NCI-H1417 treated with DMSO at 0.1 percent for 48 hours (cell line): Measurements from ENCODE around the gene SLC5A12.

ENCODE experiments used
- DNase-seq: peaks from one replicate; lab custom pipeline; 2025; lab: John Stamatoyannopoulos, UW

SLC5A12 gene

GRCh38 chr11:26719289-26719973, 2.4 kb downstream of the SLC5A12 start:
- DNase-seq, result no peak

DNA sequence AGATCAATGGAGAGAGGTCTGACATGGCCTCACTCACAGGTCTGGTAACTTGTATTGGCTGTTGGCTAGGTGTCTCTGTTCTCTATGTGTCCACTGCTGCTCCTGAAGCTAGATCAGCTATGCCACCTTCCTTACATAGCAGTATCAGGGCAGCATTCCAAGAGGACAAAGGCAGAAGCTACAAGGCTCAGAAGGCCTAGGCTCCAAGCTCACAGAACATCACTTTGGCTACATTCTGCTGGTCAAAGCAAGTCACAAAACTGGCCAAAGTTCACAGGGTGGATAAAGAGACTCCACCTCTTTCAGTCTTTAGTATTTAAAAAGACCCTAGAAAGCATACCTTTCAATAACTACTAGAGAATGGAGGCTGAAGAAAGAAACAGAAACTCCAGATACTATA, 4.1 kb downstream of the SLC5A12 start:
- no peak for DNase-seq

DNA sequence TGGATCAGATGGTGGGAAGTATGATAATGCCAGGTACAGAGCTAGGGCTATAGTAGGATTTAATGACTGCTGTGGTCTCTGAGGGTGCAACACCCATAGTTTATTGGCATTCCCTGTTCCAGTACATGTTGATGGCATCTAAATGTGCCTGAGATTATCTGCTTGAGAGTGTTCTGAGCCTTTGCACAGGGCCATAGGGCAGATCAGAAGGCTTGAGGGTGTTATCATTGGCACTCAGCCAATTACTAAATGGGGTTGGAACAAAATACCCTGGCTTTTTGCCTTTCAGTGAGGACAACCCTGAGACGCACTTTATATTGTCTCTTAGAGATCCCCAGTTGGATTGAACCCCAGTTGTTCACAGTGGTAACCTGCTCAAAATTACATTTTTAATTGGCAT, 6.7 kb downstream of the SLC5A12 start:
- DNase-seq, result no peak

- DNase-seq, result no peak
These were observed 9.4 kb downstream of the SLC5A12 start for GRCh38 chr11:26712497-26712896.

DNA sequence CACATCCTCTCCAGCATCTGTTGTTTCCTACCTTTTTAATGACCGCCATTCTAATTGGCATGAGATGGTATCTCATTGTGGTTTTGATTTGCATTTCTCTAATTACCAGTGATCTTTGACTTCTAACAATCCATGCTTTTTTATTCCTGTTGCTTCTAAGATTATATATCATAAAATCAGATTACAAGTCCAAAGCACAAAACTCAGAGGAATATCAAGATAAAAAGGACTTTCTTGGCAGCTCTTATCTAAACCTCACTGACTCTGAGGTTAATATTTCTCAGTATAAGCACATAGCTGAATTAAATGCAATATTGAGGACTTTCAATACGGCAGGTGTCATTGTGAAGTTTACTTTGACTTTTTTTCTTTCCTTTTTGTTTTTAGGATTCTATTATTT, 11.4 kb downstream of the SLC5A12 start:
- no peak for DNase-seq

- peak; percentile 11 for DNase-seq
These were observed 13.0 kb downstream of the SLC5A12 start for GRCh38 chr11:26708736-26709456.

DNA sequence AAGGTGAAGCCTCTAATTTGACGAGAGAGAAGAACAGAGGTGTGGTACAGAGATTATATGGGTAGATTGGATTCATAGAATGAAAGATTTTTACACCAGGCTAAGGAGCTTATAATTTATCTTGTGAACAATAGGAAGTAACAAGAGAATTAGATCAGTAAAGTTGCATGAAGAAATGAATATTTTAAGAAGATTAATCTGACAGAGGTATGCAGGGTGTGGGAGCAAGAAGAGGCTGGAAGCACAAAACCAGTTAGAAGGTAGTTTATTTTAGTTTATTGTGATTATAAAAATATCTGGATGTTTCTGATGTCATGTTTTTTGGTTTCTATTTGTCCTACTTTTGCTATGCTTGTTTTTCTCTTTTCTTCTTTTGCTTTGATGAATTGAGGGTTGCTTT, 15.7 kb downstream of the SLC5A12 start:
- no peak for DNase-seq

DNA sequence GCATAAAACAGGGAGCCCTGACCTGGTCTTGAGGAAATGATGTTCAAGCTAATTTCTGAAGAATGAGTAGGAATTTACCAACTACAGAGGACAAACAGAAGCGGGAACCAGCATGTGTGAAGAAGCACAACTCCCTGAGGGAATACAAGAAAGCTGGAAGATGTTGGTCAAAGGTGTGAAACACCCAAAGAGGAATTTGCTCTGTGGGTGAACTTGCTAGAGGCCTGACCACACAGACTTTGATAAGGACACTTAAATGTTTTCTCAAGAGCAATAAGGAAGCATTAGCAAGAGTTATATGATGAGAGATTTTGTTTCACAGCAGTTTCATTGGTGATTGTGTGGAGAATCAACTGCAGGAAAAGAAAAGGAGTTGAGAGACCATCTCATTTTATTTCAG, 17.6 kb downstream of the SLC5A12 start:
- DNase-seq, result no peak

DNA sequence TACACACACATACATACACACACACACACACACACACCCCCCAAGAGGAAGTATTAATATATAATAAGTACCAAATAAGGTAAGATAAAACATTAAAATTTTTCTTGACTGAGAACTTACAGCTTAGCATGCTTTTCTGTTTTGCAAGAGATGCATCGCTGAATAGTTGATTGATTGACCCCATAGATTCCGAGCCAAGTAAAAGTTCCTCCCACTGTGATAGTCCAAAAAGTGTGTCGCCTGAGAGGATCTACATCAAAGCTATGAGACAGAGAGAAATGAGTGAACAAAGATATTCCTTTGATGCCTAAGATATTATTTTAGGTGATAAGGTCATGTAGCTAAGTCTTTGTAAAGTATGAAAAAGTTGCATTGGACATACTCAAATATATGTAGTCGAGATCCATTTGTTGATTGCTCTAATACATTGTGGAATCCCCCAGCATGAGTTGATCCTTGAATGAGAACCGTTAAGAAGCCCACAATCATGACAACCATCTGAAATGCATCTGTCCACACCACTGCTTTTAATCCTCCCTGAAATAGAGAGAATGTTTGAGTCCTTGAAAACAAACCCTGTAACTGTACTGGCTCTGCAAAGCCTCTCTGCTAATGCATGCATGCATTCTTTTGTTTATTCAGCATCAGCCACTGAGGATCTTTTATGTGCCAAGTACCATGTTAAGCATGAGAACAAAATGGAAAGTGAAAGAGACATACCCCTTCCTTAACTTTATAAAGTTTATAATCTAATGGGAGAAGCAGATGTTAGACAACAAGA, 18.3 kb downstream of the SLC5A12 start:
- DNase-seq, result no peak

- no peak for DNase-seq
These were observed 19.5 kb downstream of the SLC5A12 start for GRCh38 chr11:26702406-26702805.

GRCh38 chr11:26700574-26701235, 21.2 kb downstream of the SLC5A12 start:
- no peak for DNase-seq

DNA sequence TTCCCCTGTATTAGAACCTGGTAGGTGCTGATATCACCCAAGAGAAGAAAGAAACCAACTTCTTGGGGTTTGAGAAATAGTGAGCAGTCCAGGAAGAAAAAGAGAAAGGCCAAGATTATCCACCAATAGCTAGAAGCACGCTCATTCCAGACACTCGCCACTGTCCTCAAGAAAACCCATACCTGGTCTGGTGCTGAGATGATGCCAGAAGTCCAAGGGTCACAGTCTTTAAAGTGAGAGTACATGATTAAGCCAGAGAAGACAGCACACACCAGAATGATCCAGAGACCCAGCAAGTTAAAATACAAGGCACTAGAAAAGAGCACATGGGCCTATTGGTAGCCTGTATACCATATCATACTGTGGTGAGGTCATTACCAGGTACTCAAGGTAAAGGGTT, 23.6 kb downstream of the SLC5A12 start:
- no peak for DNase-seq

GRCh38 chr11:26696330-26696729, 25.5 kb downstream of the SLC5A12 start:
- DNase-seq, result peak; percentile 25

DNA sequence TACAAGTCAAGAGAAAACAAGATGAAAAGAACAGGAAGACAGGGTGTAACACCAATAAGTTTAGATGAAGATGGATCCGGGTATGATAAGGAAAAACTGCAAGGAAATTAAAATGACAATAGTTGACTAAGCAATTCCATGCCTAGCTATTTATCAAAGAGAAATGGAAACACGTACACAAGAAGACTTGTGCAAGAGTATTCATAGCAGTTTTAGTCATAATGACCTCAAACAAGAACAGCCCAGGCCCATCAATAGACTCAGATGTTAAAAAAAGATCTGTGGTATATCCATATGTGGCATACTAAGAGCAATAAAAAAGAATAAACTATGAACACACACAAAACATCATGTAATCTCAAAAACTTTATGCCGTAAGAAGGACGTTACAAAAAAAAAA, 33.2 kb downstream of the SLC5A12 start:
- no peak for DNase-seq

DNA sequence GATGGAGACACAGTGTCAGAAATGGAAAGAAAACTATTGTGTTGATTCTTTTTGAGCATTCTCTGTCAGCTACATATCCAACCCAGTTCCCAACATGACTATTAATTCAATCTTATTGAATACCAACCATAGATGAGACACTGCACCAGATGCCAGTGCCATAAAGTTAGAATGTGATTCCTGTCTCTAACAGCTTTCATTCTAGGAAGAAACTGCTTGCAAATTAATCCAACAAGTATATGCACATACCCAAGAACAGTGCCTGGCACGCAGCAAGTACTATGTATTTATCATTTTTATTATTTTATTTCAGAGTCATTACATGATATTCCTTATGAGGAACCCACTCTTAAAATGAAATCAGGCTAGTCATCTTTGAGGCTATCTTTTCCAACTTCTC, 34.5 kb downstream of the SLC5A12 start:
- no peak for DNase-seq

DNA sequence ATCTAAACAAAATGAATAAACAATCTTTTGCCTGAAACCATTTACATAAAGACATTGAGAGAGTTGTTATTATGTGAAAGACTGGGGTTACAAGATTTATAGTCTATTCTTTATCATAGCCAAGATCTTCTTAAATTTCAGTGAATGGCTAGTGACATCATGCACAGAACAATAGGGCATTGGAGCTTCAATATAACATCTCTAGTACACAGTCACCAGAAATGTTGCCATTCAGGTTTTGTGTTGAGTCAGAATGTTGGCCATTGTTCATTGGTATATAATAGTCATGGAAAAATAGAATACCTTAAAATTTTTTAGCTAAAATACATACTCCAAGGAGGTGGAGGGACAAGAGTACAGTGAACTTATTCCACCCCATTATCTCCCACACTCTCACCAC, 44.3 kb downstream of the SLC5A12 start:
- DNase-seq, result no peak

DNA sequence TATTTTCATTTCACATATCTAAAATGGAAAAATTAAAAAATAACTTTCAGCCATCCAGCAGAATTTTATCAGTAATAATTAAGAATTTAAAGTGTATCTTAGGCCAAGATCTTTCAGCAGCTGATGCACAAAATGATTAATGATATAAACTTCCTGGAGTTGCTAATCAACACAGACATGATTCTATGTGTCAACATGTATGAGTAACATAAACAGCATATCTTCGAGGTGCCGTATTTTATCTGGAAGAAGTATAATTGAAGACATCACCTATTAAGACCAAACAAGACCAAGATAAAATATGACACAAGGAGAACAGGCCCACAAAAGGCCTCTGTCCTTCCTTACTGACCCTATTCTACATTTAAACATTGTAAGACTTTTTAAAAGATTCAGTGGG, 45.2 kb downstream of the SLC5A12 start:
- no peak for DNase-seq

DNA sequence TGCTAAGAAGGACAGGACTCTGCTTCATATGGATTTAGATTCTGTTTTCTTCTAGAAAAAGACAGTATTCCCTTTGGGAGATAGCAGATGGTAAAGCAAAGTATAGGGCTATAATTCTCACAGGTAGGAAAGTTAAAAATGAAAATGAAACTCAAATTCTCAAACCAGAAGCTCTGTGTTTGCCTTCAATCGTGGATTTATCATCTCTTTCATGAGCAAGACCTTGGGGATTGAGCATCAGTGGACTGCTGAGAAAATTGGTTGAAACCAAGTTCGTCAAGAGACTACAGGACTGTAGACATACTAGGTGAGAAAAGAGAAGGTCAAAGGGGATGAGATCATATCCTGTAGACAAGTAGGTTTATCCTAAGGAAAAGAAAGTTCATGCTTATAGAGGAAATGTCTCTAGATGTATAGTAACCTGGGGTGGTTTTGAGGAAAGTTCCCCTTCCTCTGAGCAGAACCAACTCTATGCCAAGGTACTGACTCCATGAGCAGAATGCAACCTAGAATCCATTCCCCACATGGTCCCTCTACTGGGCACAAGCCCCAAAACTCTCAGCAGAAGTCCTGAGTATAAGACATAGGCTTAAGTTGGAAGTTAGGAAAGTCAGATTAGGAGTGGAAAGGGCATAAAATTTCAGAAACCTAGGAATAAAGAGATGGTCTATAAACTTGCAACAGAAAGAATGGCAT, 46.5 kb downstream of the SLC5A12 start:
- no peak for DNase-seq

- DNase-seq, result no peak
These were observed 55.9 kb downstream of the SLC5A12 start for GRCh38 chr11:26665946-26666345.

DNA sequence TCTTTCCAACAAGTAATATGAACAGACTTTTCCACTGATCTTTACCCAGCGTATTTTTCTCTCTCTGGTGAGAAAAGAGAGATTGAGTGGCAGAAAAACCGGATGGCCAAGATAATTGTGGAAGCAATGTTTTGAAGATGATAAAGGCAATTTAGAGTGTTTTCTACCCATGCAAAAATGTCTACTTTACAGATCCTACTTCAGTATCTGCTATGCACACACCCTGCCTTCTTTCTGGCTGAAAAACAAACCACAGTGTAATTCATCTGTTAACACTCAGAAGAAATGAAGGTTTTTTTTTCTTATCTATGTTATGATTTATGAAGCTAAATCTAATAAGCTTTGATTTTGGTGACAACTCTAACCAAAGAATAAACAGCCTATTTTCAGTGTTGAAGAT, 56.8 kb downstream of the SLC5A12 start:
- no peak for DNase-seq

GRCh38 chr11:26662916-26663315, 58.9 kb downstream of the SLC5A12 start:
- no peak for DNase-seq

- no peak for DNase-seq
These were observed 66.6 kb downstream of the SLC5A12 start for GRCh38 chr11:26655287-26655686.
